Endodermal cell (in vitro differentiated cells): ENCODE data around the gene ALS2CL. TPM values are rescaled to one million over a fixed set of nuclear protein-coding genes. Genes with fewer than 3 reads are reported as not detected.
"Not testable (repeated sequence)": the region's sequence is repeated elsewhere in the genome, so short reads cannot be mapped to it uniquely, and the experiment has no call there.

Source experiments
- DNase-seq: peaks from one replicate; pipeline ENCODE4 v3.0.0-alpha.2; 2017
- H3K27ac ChIP-seq: 2 replicates; pipeline ENCODE4 v1.5.1; 2013; ENCODE audit warnings: mild to moderate bottlenecking, low read depth, low read length, moderate library complexity
- H3K27me3 ChIP-seq: 2 replicates; pipeline ENCODE4 v1.6.1; 2013; ENCODE audit warnings: mild to moderate bottlenecking, low read length, moderate library complexity; ENCODE audit not compliant: insufficient read depth, control insufficient read depth, poor library complexity, severe bottlenecking
- H3K36me3 ChIP-seq: 2 replicates; pipeline ENCODE4 v1.7.0; 2013; ENCODE audit warnings: mild to moderate bottlenecking, low read length, moderate library complexity; ENCODE audit not compliant: control insufficient read depth, insufficient read depth
- H3K4me1 ChIP-seq: one replicate; pipeline ENCODE4 v1.7.0; 2013; ENCODE audit warnings: low read length; ENCODE audit not compliant: control insufficient read depth, insufficient read depth
- H3K4me3 ChIP-seq: 2 replicates; pipeline ENCODE4 v1.5.1; 2013; ENCODE audit warnings: mild to moderate bottlenecking, low read length, moderate library complexity
- H3K9ac ChIP-seq: 2 replicates; pipeline ENCODE4 v1.6.1; 2013; ENCODE audit warnings: mild to moderate bottlenecking, low read length, moderate library complexity; ENCODE audit not compliant: poor library complexity, severe bottlenecking; ENCODE audit errors: extremely low read depth
- H3K9me3 ChIP-seq: 2 replicates; pipeline ENCODE4 v1.6.1; 2013; ENCODE audit warnings: mild to moderate bottlenecking, low read length, moderate library complexity; ENCODE audit not compliant: control insufficient read depth
- H3K27ac Mint-ChIP-seq: 2 replicates; pipeline ENCODE4 v1.8.0; 2020; ENCODE audit warnings: mixed read lengths
- H3K27me3 Mint-ChIP-seq: 2 replicates; pipeline ENCODE4 v1.8.0; 2021; ENCODE audit warnings: mild to moderate bottlenecking, mixed read lengths; ENCODE audit not compliant: insufficient read depth
- H3K36me3 Mint-ChIP-seq: 2 replicates; pipeline ENCODE4 v1.8.0; 2020; ENCODE audit warnings: low read depth, mixed read lengths
- H3K4me1 Mint-ChIP-seq: 2 replicates; pipeline ENCODE4 v1.8.0; 2020; ENCODE audit warnings: mixed read lengths
- H3K4me3 Mint-ChIP-seq: 2 replicates; pipeline ENCODE4 v1.8.0; 2020; ENCODE audit warnings: mild to moderate bottlenecking, moderate library complexity, mixed read lengths
- H3K9me3 Mint-ChIP-seq: 2 replicates; pipeline ENCODE4 v1.8.0; 2020; ENCODE audit warnings: mild to moderate bottlenecking, mixed read lengths
- CTCF ChIP-seq: fragments of 200-600 bp; sonication (generic); conservative IDR thresholded peaks from 2 replicates; pipeline ENCODE4 v1.5.0; 2021; ENCODE audit warnings: antibody characterized with exemption, mild to moderate bottlenecking
- WGBS, 2 experiments: methylation state at CpG; one replicate each; pipeline versions ENCODE4 v1.1.5 to v1.1.7; 2013; ENCODE audit warnings: missing lambda C conversion rate in 2 of 2, mixed read lengths in 1 of 2; ENCODE audit not compliant: insufficient coverage in 1 of 2, insufficient read length in 1 of 2; 5-methylcytosine and 5-hydroxymethylcytosine counted together
- total RNA-seq, 2 donors: library from RNA; stranded (reverse); fragmentation: NEBNext Ultra II Directional in 1 of 2; extraction: Animal tissue kit (Norgen Biotek cat#: 25700) in 1 of 2; gene quantifications; 2 replicates in 1 of 2; 3 replicates in 1 of 2; pipeline ENCODE4 v1.2.1, GENCODE V29; 2021

Gene ALS2CL
- total RNA-seq, 2 donors from 2014 or later: 8.9 to 20.8 TPM

GRCh38 chr3:46705751-46706552 is 12.5 kb upstream of the ALS2CL start:
- H3K9ac ChIP-seq: no peak overlapping the region
- DNase-seq: peak; percentile 69
- peaks cover 20% of the 10 kb centered on the region for H3K27me3 Mint-ChIP-seq
- H3K4me3 Mint-ChIP-seq: no peak overlapping the region
- no peaks in the 10 kb centered on the region for H3K36me3 Mint-ChIP-seq
- no peaks in the 10 kb centered on the region for H3K36me3 ChIP-seq
- peaks cover 17% of the 10 kb centered on the region for H3K27me3 ChIP-seq
- peaks cover 2% of the 10 kb centered on the region for H3K4me1 Mint-ChIP-seq
- no peak overlapping the region for H3K27ac ChIP-seq
- TF ChIP-seq CTCF: no peak
- H3K4me1 ChIP-seq: no peaks in the 10 kb centered on the region
- 81 to 83% methylated on average over 15 to 19 of the region's 19 CpGs for WGBS, 2 experiments
- peak overlapping the region; percentile 31 for H3K27ac Mint-ChIP-seq
- H3K9me3 ChIP-seq: no peaks in the 10 kb centered on the region
- H3K9me3 Mint-ChIP-seq: no peaks in the 10 kb centered on the region
- H3K4me3 ChIP-seq: no peak overlapping the region

- TF ChIP-seq CTCF: peak; percentile 98
- 0 to 29% methylated on average over 1 to 4 of the region's 4 CpGs for WGBS, 2 experiments
- peaks cover 23% of the 10 kb centered on the region for H3K27me3 ChIP-seq
- DNase-seq: peak; percentile 93
- Mint-ChIP-seq H3K36me3 (no peaks in the 10 kb centered on the region), H3K4me3 (no peak overlapping the region), H3K9me3 (no peaks in the 10 kb centered on the region), H3K4me1 (peaks cover 2% of the 10 kb centered on the region), H3K27ac (no peak overlapping the region), H3K27me3 (peaks cover 27% of the 10 kb centered on the region)
- H3K9ac ChIP-seq: no peak overlapping the region
- no peaks in the 10 kb centered on the region for H3K4me1 ChIP-seq
- no peaks in the 10 kb centered on the region for H3K9me3 ChIP-seq
- no peak overlapping the region for H3K27ac ChIP-seq
- H3K36me3 ChIP-seq: no peaks in the 10 kb centered on the region
- no peak overlapping the region for H3K4me3 ChIP-seq
Observed at GRCh38 chr3:46705022-46705530, 11.6 kb upstream of the ALS2CL start.

- H3K36me3 ChIP-seq, H3K4me3 Mint-ChIP-seq, H3K9me3 ChIP-seq, H3K9ac ChIP-seq, H3K36me3 Mint-ChIP-seq, H3K4me1 ChIP-seq, H3K27ac ChIP-seq, H3K9me3 Mint-ChIP-seq, H3K4me3 ChIP-seq, DNase-seq, H3K27ac Mint-ChIP-seq, H3K4me1 Mint-ChIP-seq: not testable (repeated sequence)
- peaks cover 27% of the 10 kb centered on the region for H3K27me3 Mint-ChIP-seq
- H3K27me3 ChIP-seq: peaks cover 23% of the 10 kb centered on the region
- WGBS, 2 experiments: 51 to 54% methylated on average over 7 of the region's 7 CpGs
Observed at GRCh38 chr3:46704346-46704745, 10.9 kb upstream of the ALS2CL start.
